ENCODE results near the gene UBE2QL1.

DNA sequence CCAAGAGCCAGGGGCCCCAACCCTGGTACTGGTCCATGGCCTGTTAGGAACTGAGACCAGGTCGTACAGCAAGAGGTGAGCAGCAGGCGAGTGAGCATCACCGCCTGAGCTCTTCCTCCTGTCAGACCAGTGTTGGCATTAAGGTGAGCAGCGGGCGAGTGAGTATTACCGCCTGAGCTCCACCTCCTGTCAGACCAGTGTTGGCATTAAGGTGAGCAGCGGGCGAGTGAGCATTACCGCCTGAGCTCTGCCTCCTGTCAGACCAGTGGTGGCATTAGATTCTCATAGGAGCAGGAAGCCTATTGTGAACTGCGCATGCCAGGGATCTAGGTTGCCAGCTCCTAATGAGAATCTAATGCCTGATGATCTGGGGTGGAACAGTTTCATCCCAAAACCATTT is 31.0 kb upstream of the UBE2QL1 start:
- TF ChIP-seq EP300 (IDR thresholded peaks at IDR 0.05): no peak
- TF ChIP-seq, protein P1, sequence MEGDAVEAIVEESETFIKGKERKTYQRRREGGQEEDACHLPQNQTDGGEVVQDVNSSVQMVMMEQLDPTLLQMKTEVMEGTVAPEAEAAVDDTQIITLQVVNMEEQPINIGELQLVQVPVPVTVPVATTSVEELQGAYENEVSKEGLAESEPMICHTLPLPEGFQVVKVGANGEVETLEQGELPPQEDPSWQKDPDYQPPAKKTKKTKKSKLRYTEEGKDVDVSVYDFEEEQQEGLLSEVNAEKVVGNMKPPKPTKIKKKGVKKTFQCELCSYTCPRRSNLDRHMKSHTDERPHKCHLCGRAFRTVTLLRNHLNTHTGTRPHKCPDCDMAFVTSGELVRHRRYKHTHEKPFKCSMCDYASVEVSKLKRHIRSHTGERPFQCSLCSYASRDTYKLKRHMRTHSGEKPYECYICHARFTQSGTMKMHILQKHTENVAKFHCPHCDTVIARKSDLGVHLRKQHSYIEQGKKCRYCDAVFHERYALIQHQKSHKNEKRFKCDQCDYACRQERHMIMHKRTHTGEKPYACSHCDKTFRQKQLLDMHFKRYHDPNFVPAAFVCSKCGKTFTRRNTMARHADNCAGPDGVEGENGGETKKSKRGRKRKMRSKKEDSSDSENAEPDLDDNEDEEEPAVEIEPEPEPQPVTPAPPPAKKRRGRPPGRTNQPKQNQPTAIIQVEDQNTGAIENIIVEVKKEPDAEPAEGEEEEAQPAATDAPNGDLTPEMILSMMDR (IDR thresholded peaks at IDR 0.05): no peak
